ENCODE data around the gene BBLN.

Gene BBLN

GRCh38 chr9:128145951-128146351, 14.1 kb upstream of the BBLN start:
- no peak for TF ChIP-seq CTCF (IDR thresholded peaks at IDR 0.05; ENCODE audit: extremely low read depth, insufficient read depth, missing control alignments)
- no peak for DNase-seq (ENCODE audit: low spot score)
- in situ Hi-C loops (cut with MboI; ENCODE audit: low pct_unique_long_range_greater_than_20kb, low sequenced_read_pairs, unreplicated experiment): no loop called here

- in situ Hi-C loops (cut with MboI; ENCODE audit: low pct_unique_long_range_greater_than_20kb, low sequenced_read_pairs, unreplicated experiment): no loop called here
- no peak for DNase-seq (ENCODE audit: low spot score)
- TF ChIP-seq CTCF (IDR thresholded peaks at IDR 0.05; ENCODE audit: extremely low read depth, insufficient read depth, missing control alignments): no peak
Measured at GRCh38 chr9:128146591-128147120, 13.4 kb upstream of the BBLN start.

GRCh38 chr9:128148509-128149000, 11.5 kb upstream of the BBLN start:
- DNase-seq (ENCODE audit: low spot score): no peak
- TF ChIP-seq CTCF (IDR thresholded peaks at IDR 0.05; ENCODE audit: extremely low read depth, insufficient read depth, missing control alignments): no peak
- in situ Hi-C loops (cut with MboI; ENCODE audit: low pct_unique_long_range_greater_than_20kb, low sequenced_read_pairs, unreplicated experiment): no loop called here

- in situ Hi-C loops (cut with MboI; ENCODE audit: low pct_unique_long_range_greater_than_20kb, low sequenced_read_pairs, unreplicated experiment): no loop called here
- no peak for DNase-seq (ENCODE audit: low spot score)
Measured at GRCh38 chr9:128149001-128149701, 10.9 kb upstream of the BBLN start, which contains the start of gene LCN2. LCN2 (plus strand) TSS chr9:128149453; CDS start chr9:128149526, 73 bp downstream.

GRCh38 chr9:128149951-128150593, 10.0 kb upstream of the BBLN start:
- no peak for DNase-seq (ENCODE audit: low spot score)
- in situ Hi-C loops (cut with MboI; ENCODE audit: low pct_unique_long_range_greater_than_20kb, low sequenced_read_pairs, unreplicated experiment): no loop called here
- no peak for TF ChIP-seq CTCF (IDR thresholded peaks at IDR 0.05; ENCODE audit: extremely low read depth, insufficient read depth, missing control alignments)

More at GRCh38 chr9:128149001-128149701, 10.9 kb upstream of the BBLN start, which contains the start of gene LCN2:
- no peak for TF ChIP-seq CTCF (IDR thresholded peaks at IDR 0.05; ENCODE audit: extremely low read depth, insufficient read depth, missing control alignments)

GRCh38 chr9:128150594-128151308, 9.3 kb upstream of the BBLN start:
- TF ChIP-seq CTCF (IDR thresholded peaks at IDR 0.05; ENCODE audit: extremely low read depth, insufficient read depth, missing control alignments): peak; percentile 41
- DNase-seq (ENCODE audit: low spot score): no peak
- in situ Hi-C loops (cut with MboI; ENCODE audit: low pct_unique_long_range_greater_than_20kb, low sequenced_read_pairs, unreplicated experiment): no loop called here

Measured in GM13977 (cell line).